OCI-LY1 (cell line): ENCODE measurements around the gene OR12D2.

Source experiments
- H2AFZ ChIP-seq: fragments of 200-600 bp; sonication (generic), shearing (Covaris generic); 2 replicates; pipeline ENCODE4 v1.6.0; 2014; ENCODE audit warnings: antibody characterized with exemption, mild to moderate bottlenecking, low read length
- H3F3A ChIP-seq: fragments of 200-600 bp; sonication (generic), shearing (Covaris generic); 2 replicates; pipeline ENCODE4 v1.6.0; 2014; ENCODE audit warnings: mild to moderate bottlenecking, antibody characterized with exemption, low read length, moderate library complexity; ENCODE audit not compliant: insufficient read depth
- H3K27ac ChIP-seq: fragments of 200-600 bp; sonication (generic); 2 replicates; pipeline ENCODE4 v1.5.1; 2014; ENCODE audit warnings: low read length, mixed run types, mild to moderate bottlenecking, low read depth; ENCODE audit not compliant: poor library complexity, severe bottlenecking
- H3K27me3 ChIP-seq: fragments of 200-600 bp; sonication (generic); 2 replicates; pipeline ENCODE4 v1.6.0; 2014; ENCODE audit warnings: antibody characterized with exemption, mild to moderate bottlenecking, low read length, moderate library complexity; ENCODE audit not compliant: insufficient read depth
- H3K36me3 ChIP-seq: fragments of 200-600 bp; sonication (generic); 2 replicates; pipeline ENCODE4 v1.6.1; 2014; ENCODE audit warnings: mild to moderate bottlenecking, antibody characterized with exemption, low read length, moderate library complexity, mixed read lengths; ENCODE audit not compliant: insufficient read depth
- H3K4me1 ChIP-seq: fragments of 200-600 bp; sonication (generic); 2 replicates; pipeline ENCODE4 v1.5.1; 2014; ENCODE audit warnings: mild to moderate bottlenecking, low read length, moderate library complexity; ENCODE audit not compliant: insufficient read depth, severe bottlenecking
- H3K4me2 ChIP-seq: fragments of 200-600 bp; sonication (generic), shearing (Covaris generic); 2 replicates; pipeline ENCODE4 v1.6.1; 2014; ENCODE audit warnings: low read length
- H3K4me3 ChIP-seq: fragments of 200-600 bp; sonication (generic); 2 replicates; pipeline ENCODE4 v1.5.1; 2014; ENCODE audit warnings: low read length, low read depth, mild to moderate bottlenecking, mixed read lengths; ENCODE audit not compliant: poor library complexity, severe bottlenecking
- H3K79me2 ChIP-seq: fragments of 200-600 bp; shearing (Covaris generic); 2 replicates; pipeline ENCODE4 v1.6.1; 2016; ENCODE audit warnings: mixed run types, low read length, mixed read lengths; ENCODE audit not compliant: insufficient read depth
- H3K9ac ChIP-seq: fragments of 200-600 bp; sonication (generic), shearing (Covaris generic); 2 replicates; pipeline ENCODE4 v1.6.1; 2014; ENCODE audit warnings: mild to moderate bottlenecking, low read length, mixed read lengths
- H3K9me2 ChIP-seq: fragments of 200-600 bp; sonication (generic), shearing (Covaris generic); 2 replicates; pipeline ENCODE4 v1.6.1; 2014; ENCODE audit warnings: low read depth, mild to moderate bottlenecking, low read length, mixed read lengths
- H3K9me3 ChIP-seq: fragments of 200-600 bp; shearing (Covaris generic); 2 replicates; pipeline ENCODE4 v1.6.1; 2014; ENCODE audit warnings: low read length, mixed read lengths
- H4K20me1 ChIP-seq: fragments of 200-600 bp; sonication (generic), shearing (Covaris generic); 2 replicates; pipeline ENCODE4 v1.6.0; 2016; ENCODE audit warnings: mild to moderate bottlenecking, low read length; ENCODE audit not compliant: insufficient read depth
- EZH2 ChIP-seq: fragments of 200-600 bp; sonication (generic), shearing (Covaris generic); IDR thresholded peaks from 2 replicates; pipeline ENCODE4 v1.8.0; 2017; ENCODE audit warnings: borderline replicate concordance, mixed run types, mild to moderate bottlenecking, antibody characterized with exemption, low read length, moderate library complexity, mixed read lengths
- TF ChIP-seq, protein P1 (sequence below): fragments of 200-600 bp; sonication (generic), shearing (Covaris generic); IDR thresholded peaks from 2 replicates; pipeline ENCODE4 v1.5.1; 2017; ENCODE audit warnings: mild to moderate bottlenecking, antibody characterized with exemption, low read length, moderate library complexity, mixed read lengths

The OR12D2 gene

GRCh38 chr6:29414588-29414987, 19.2 kb downstream of the OR12D2 start, which contains the start of gene OR12D1:
Gene OR12D1 (plus strand): TSS chr6:29414928.
- Histone ChIP-seq H3K4me1 (no peaks in the 10 kb centered on the region), H3K4me3 (no peak within 1 kb of the TSS), H3K9ac (no peak within 1 kb of the TSS), H3K9me2 (no peaks in the 10 kb centered on the region), H2AFZ (no peak within 1 kb of the TSS), H3K27me3 (no peaks in the 10 kb centered on the region), H3F3A (no peaks in the 10 kb centered on the region), H3K36me3 (no peaks in the 10 kb centered on the region), H3K4me2 (no peak within 1 kb of the TSS), H3K9me3 (no peaks in the 10 kb centered on the region), H3K79me2 (no peaks in the 10 kb centered on the region), H4K20me1 (no peaks in the 10 kb centered on the region), H3K27ac (no peak within 1 kb of the TSS)
- TF ChIP-seq EZH2, result no peak
- TF ChIP-seq, protein P1, sequence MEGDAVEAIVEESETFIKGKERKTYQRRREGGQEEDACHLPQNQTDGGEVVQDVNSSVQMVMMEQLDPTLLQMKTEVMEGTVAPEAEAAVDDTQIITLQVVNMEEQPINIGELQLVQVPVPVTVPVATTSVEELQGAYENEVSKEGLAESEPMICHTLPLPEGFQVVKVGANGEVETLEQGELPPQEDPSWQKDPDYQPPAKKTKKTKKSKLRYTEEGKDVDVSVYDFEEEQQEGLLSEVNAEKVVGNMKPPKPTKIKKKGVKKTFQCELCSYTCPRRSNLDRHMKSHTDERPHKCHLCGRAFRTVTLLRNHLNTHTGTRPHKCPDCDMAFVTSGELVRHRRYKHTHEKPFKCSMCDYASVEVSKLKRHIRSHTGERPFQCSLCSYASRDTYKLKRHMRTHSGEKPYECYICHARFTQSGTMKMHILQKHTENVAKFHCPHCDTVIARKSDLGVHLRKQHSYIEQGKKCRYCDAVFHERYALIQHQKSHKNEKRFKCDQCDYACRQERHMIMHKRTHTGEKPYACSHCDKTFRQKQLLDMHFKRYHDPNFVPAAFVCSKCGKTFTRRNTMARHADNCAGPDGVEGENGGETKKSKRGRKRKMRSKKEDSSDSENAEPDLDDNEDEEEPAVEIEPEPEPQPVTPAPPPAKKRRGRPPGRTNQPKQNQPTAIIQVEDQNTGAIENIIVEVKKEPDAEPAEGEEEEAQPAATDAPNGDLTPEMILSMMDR, result no peak

GRCh38 chr6:29419516-29419915, 24.1 kb downstream of the OR12D2 start:
- Histone ChIP-seq H3K4me1 (no peaks in the 10 kb centered on the region), H4K20me1 (no peaks in the 10 kb centered on the region), H3K27me3 (no peaks in the 10 kb centered on the region), H3K79me2 (no peaks in the 10 kb centered on the region), H3K27ac (no peak overlapping the region), H2AFZ (no peak overlapping the region), H3K4me2 (no peak overlapping the region), H3K9ac (no peak overlapping the region), H3K36me3 (no peaks in the 10 kb centered on the region), H3K9me2 (no peaks in the 10 kb centered on the region), H3K9me3 (0 out of 2 replicates have a peak, but pooled peaks cover 2% of the 10 kb centered on the region), H3F3A (no peaks in the 10 kb centered on the region), H3K4me3 (no peak overlapping the region)
- TF ChIP-seq, protein P1, result no peak
- TF ChIP-seq EZH2, result no peak

- Histone ChIP-seq H3K9me2 (no peaks in the 10 kb centered on the region), H3K79me2 (no peaks in the 10 kb centered on the region), H3K4me3 (no peak overlapping the region), H3F3A (no peaks in the 10 kb centered on the region), H3K36me3 (no peaks in the 10 kb centered on the region), H4K20me1 (no peaks in the 10 kb centered on the region), H2AFZ (no peak overlapping the region), H3K4me1 (no peaks in the 10 kb centered on the region), H3K27me3 (no peaks in the 10 kb centered on the region), H3K9me3 (0 out of 2 replicates have a peak, but pooled peaks cover 2% of the 10 kb centered on the region), H3K9ac (no peak overlapping the region), H3K4me2 (no peak overlapping the region), H3K27ac (no peak overlapping the region)
- TF ChIP-seq, protein P1, result no peak
Observed at GRCh38 chr6:29424168-29424567, 28.7 kb downstream of the OR12D2 start.
